Neural cell (in vitro differentiated cells): ENCODE results near the gene RAB1B.

ENCODE experiments used
- EP300 ChIP-seq: fragments of 450-650 bp; conservative IDR thresholded peaks from 2 replicates; pipeline ENCODE4 v1.6.1; 2014; ENCODE audit warnings: antibody characterized with exemption, mild to moderate bottlenecking, moderate library complexity; ENCODE audit not compliant: poor library complexity, severe bottlenecking
- EZH2 ChIP-seq: fragments of 200-600, 300-800 bp; shearing (Covaris generic), sonication (generic); IDR thresholded peaks from 2 replicates; pipeline ENCODE4 v1.6.1; 2014; ENCODE audit warnings: antibody characterized with exemption, low read length, borderline replicate concordance, mild to moderate bottlenecking; ENCODE audit not compliant: insufficient read depth, poor library complexity, severe bottlenecking
- POLR2AphosphoS5 ChIP-seq: IDR thresholded peaks from 2 replicates; pipeline ENCODE4 v1.6.1; 2012
- SMC3 ChIP-seq: fragments of 450-650 bp; conservative IDR thresholded peaks from 2 replicates; pipeline ENCODE4 v1.6.1; 2014; ENCODE audit warnings: antibody characterized with exemption, mild to moderate bottlenecking, moderate library complexity; ENCODE audit not compliant: poor library complexity
- TF ChIP-seq, protein P1 (sequence below): fragments of 450-650 bp; IDR thresholded peaks from 2 replicates; pipeline ENCODE4 v1.5.1; 2014; ENCODE audit warnings: antibody characterized with exemption, mild to moderate bottlenecking, moderate library complexity; ENCODE audit not compliant: poor library complexity, severe bottlenecking

DNA sequence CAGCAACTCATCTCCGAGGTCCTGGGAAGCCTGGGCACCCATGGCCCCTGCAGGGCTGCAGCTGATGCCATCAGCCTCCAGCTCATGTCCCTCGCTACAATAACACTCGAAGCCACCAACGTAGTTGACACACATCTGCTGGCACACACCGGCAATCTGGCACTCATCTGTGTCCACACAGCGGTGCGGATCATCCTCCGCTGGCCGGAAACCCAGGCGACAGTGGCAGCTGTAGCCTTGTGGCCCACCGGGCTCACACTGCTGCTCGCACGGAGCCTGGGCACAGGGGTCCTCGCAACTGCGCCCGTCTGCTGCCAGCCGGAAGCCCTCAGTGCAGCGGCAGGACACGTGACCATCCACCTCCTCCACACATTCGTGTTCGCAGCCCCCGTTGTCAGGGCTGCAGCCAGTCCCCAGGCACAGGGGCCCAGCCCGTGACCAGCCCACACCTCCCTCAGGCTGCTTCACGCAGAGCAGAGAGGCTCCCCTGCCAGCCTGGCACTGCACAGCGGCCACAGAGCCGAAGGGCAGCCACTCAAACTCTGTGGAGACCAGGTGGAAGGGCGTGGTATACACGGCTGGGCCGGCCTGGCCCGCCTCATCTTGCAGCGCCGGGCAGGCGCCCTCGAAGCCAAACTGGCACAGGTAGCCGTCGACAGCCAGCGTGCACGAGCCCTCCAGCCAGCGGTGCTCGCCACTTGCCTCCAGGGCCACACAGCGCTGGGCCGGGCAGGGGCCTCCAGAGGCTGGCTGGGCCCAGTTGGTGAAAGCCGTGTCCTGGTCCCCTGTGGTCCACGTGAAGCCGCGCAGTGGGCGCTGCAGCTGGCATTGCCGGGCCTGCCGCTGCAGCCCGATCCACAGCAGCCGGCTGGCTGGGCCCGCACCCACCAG is 47.7 kb downstream of the RAB1B start:
- TF ChIP-seq SMC3, result no peak
- TF ChIP-seq, protein P1, sequence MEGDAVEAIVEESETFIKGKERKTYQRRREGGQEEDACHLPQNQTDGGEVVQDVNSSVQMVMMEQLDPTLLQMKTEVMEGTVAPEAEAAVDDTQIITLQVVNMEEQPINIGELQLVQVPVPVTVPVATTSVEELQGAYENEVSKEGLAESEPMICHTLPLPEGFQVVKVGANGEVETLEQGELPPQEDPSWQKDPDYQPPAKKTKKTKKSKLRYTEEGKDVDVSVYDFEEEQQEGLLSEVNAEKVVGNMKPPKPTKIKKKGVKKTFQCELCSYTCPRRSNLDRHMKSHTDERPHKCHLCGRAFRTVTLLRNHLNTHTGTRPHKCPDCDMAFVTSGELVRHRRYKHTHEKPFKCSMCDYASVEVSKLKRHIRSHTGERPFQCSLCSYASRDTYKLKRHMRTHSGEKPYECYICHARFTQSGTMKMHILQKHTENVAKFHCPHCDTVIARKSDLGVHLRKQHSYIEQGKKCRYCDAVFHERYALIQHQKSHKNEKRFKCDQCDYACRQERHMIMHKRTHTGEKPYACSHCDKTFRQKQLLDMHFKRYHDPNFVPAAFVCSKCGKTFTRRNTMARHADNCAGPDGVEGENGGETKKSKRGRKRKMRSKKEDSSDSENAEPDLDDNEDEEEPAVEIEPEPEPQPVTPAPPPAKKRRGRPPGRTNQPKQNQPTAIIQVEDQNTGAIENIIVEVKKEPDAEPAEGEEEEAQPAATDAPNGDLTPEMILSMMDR, result no peak
- no peak for TF ChIP-seq EZH2
- no peak for TF ChIP-seq POLR2AphosphoS5
- no peak for TF ChIP-seq EP300
